Measurements from ENCODE around the gene ARHGAP28.

DNA sequence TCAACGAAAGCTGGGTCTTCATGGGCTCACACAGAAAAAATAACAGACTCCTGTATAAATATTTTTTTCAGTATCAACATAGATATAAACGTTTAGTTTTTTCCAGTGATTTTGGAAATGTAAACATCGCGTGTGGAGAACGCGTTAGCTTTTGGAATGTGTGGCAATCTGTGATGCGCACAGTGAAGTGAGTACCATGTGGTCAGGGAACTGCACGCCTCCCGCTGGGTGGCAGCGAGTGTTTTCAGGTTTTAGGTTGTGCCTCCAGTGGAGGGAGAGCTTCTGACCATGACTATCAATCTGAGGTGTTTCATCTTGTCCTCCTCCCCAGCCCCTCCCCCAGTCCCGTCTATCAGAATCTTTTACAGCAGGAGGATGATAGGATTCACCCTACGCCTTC, 127.8 kb downstream of the ARHGAP28 start:
- TF ChIP-seq, protein P1, sequence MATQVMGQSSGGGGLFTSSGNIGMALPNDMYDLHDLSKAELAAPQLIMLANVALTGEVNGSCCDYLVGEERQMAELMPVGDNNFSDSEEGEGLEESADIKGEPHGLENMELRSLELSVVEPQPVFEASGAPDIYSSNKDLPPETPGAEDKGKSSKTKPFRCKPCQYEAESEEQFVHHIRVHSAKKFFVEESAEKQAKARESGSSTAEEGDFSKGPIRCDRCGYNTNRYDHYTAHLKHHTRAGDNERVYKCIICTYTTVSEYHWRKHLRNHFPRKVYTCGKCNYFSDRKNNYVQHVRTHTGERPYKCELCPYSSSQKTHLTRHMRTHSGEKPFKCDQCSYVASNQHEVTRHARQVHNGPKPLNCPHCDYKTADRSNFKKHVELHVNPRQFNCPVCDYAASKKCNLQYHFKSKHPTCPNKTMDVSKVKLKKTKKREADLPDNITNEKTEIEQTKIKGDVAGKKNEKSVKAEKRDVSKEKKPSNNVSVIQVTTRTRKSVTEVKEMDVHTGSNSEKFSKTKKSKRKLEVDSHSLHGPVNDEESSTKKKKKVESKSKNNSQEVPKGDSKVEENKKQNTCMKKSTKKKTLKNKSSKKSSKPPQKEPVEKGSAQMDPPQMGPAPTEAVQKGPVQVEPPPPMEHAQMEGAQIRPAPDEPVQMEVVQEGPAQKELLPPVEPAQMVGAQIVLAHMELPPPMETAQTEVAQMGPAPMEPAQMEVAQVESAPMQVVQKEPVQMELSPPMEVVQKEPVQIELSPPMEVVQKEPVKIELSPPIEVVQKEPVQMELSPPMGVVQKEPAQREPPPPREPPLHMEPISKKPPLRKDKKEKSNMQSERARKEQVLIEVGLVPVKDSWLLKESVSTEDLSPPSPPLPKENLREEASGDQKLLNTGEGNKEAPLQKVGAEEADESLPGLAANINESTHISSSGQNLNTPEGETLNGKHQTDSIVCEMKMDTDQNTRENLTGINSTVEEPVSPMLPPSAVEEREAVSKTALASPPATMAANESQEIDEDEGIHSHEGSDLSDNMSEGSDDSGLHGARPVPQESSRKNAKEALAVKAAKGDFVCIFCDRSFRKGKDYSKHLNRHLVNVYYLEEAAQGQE (IDR thresholded peaks at IDR 0.05; ENCODE audit: insufficient read depth in 1 of 2, low read depth in 2 of 2, low read length in 1 of 2), result no peak
- TF ChIP-seq, protein P2, sequence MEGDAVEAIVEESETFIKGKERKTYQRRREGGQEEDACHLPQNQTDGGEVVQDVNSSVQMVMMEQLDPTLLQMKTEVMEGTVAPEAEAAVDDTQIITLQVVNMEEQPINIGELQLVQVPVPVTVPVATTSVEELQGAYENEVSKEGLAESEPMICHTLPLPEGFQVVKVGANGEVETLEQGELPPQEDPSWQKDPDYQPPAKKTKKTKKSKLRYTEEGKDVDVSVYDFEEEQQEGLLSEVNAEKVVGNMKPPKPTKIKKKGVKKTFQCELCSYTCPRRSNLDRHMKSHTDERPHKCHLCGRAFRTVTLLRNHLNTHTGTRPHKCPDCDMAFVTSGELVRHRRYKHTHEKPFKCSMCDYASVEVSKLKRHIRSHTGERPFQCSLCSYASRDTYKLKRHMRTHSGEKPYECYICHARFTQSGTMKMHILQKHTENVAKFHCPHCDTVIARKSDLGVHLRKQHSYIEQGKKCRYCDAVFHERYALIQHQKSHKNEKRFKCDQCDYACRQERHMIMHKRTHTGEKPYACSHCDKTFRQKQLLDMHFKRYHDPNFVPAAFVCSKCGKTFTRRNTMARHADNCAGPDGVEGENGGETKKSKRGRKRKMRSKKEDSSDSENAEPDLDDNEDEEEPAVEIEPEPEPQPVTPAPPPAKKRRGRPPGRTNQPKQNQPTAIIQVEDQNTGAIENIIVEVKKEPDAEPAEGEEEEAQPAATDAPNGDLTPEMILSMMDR (IDR thresholded peaks at IDR 0.05), result no peak
- no peak for TF ChIP-seq POLR2AphosphoS5 (IDR thresholded peaks at IDR 0.05; ENCODE audit: low read depth, low read length)
